Measurements from ENCODE around the gene SPHK2. TPM values are rescaled to one million over a fixed set of nuclear protein-coding genes. Genes with fewer than 3 reads are reported as not detected.
"Not testable (repeated sequence)": the region's sequence is repeated elsewhere in the genome, so short reads cannot be mapped to it uniquely, and the experiment has no call there.

The SPHK2 gene
- total RNA-seq, 1 experiment from 2014 or later = 19.9 TPM

GRCh38 chr19:48656840-48657474 lies 37.7 kb downstream of the SPHK2 start:
- ChIA-PET RAD21 (ENCODE audit: low non-redundant PET in 1 of 2, low total read pairs in 2 of 2, uncharacterized antibody in 2 of 2, unreplicated experiment in 2 of 2) (no interaction called here), CTCF (no interaction called here), POLR2A (interaction anchor here (0.6 to 1.3 kb wide), 2 partner anchors 11 to 187 kb away, joined by 3 to 4 read pairs; partner anchors contain the start of gene CA11)
- Histone ChIP-seq H3K4me2 (ENCODE audit: low read length) (no peak overlapping the region), H3K4me1 (ENCODE audit: control insufficient read depth in 1 of 2, insufficient read depth in 2 of 2, low read length in 2 of 2) (peaks cover 11 to 43% of the 10 kb centered on the region in 2 experiments), H3K27ac (ENCODE audit: low read depth, low read length) (no peak overlapping the region), H4K20me1 (ENCODE audit: insufficient read depth) (no peaks in the 10 kb centered on the region), H3K9me3 (ENCODE audit: control insufficient read depth in 1 of 2, insufficient read depth in 1 of 2, low read depth in 1 of 2, low read length in 2 of 2) (no peaks in the 10 kb centered on the region), H3K9me2 (ENCODE audit: insufficient read depth) (no peaks in the 10 kb centered on the region), H3K27me3 (ENCODE audit: insufficient read depth, low read length) (no peaks in the 10 kb centered on the region), H2AFZ (ENCODE audit: low read depth, low read length, poor library complexity, severe bottlenecking) (no peak overlapping the region), H3K79me2 (ENCODE audit: insufficient read depth, low read length) (no peaks in the 10 kb centered on the region), H3K36me3 (ENCODE audit: control insufficient read depth in 1 of 2, insufficient read depth in 2 of 2, low read length in 2 of 2) (no peaks in the 10 kb centered on the region), H3K4me3 (replicated peaks in 1 of 2; ENCODE audit: low read depth in 1 of 2, low read length in 2 of 2) (no peak overlapping the region), H3K9ac (ENCODE audit: low read length) (no peak overlapping the region)
- ATAC-seq (no peak), DNase-seq (ENCODE audit: low read depth, low spot score) (no peak)
- no TSS peak for BruUV-seq (replicated peaks)
- intact Hi-C loops (cut with micrococcal nuclease) = no loop called here
- TF ChIP-seq CEBPB (IDR thresholded peaks at IDR 0.05; ENCODE audit: low read depth) = no peak
- TF ChIP-seq POLR2AphosphoS5 (IDR thresholded peaks at IDR 0.05; ENCODE audit: low read depth, low read length) = no peak
- TF ChIP-seq ZFX (IDR thresholded peaks at IDR 0.05) = no peak
- no peak for TF ChIP-seq CBX3 (IDR thresholded peaks at IDR 0.05; ENCODE audit: low read depth)
- TF ChIP-seq TCF7L2 (IDR thresholded peaks at IDR 0.05; ENCODE audit: borderline replicate concordance, extremely low read depth, insufficient read depth, insufficient read length) = no peak
- TF ChIP-seq, protein P1, sequence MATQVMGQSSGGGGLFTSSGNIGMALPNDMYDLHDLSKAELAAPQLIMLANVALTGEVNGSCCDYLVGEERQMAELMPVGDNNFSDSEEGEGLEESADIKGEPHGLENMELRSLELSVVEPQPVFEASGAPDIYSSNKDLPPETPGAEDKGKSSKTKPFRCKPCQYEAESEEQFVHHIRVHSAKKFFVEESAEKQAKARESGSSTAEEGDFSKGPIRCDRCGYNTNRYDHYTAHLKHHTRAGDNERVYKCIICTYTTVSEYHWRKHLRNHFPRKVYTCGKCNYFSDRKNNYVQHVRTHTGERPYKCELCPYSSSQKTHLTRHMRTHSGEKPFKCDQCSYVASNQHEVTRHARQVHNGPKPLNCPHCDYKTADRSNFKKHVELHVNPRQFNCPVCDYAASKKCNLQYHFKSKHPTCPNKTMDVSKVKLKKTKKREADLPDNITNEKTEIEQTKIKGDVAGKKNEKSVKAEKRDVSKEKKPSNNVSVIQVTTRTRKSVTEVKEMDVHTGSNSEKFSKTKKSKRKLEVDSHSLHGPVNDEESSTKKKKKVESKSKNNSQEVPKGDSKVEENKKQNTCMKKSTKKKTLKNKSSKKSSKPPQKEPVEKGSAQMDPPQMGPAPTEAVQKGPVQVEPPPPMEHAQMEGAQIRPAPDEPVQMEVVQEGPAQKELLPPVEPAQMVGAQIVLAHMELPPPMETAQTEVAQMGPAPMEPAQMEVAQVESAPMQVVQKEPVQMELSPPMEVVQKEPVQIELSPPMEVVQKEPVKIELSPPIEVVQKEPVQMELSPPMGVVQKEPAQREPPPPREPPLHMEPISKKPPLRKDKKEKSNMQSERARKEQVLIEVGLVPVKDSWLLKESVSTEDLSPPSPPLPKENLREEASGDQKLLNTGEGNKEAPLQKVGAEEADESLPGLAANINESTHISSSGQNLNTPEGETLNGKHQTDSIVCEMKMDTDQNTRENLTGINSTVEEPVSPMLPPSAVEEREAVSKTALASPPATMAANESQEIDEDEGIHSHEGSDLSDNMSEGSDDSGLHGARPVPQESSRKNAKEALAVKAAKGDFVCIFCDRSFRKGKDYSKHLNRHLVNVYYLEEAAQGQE (IDR thresholded peaks at IDR 0.05; ENCODE audit: low read depth) = no peak
- TF ChIP-seq EZH2 (IDR thresholded peaks at IDR 0.05) = no peak
- no peak for TF ChIP-seq ATF3 (IDR thresholded peaks at IDR 0.05)
- no peak for TF ChIP-seq RAD21 (IDR thresholded peaks at IDR 0.05; ENCODE audit: low read depth)
- TF ChIP-seq JUND (IDR thresholded peaks at IDR 0.05) = no peak
- no peak for TF ChIP-seq ZNF274 (IDR thresholded peaks at IDR 0.05; ENCODE audit: low read depth, low read length)

DNA sequence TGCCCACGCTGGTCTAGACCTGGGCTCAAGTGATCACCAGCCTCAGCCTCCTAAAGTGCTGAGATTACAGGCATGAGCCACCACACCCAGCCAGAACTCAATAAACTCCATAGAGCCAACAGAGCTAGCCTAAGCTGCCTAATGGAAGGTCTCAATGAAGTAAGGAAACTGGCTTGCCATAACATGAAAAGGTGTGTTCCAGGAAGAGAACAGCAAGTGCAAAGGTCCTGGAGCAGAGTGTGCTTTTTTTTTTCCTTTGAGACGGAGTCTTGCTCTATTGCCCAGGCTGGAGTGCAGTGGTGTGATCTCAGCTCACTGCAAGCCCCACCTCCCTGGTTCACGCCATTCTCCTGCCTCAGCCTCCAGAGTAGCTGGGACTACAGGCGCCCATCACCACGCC lies 38.5 kb downstream of the SPHK2 start:
- CTCF ChIA-PET; BruUV-seq (replicated peaks); H2AFZ ChIP-seq (ENCODE audit: low read depth, low read length, poor library complexity, severe bottlenecking); H3K4me3 ChIP-seq (replicated peaks in 1 of 2; ENCODE audit: low read depth in 1 of 2, low read length in 2 of 2); H3K4me2 ChIP-seq (ENCODE audit: low read length); ATAC-seq; H3K36me3 ChIP-seq (ENCODE audit: control insufficient read depth in 1 of 2, insufficient read depth in 2 of 2, low read length in 2 of 2); DNase-seq (ENCODE audit: low read depth, low spot score); H3K27me3 ChIP-seq (ENCODE audit: insufficient read depth, low read length); H3K27ac ChIP-seq (ENCODE audit: low read depth, low read length); H3K9ac ChIP-seq (ENCODE audit: low read length); H3K79me2 ChIP-seq (ENCODE audit: insufficient read depth, low read length); intact Hi-C loops (cut with micrococcal nuclease); H3K9me2 ChIP-seq (ENCODE audit: insufficient read depth); H4K20me1 ChIP-seq (ENCODE audit: insufficient read depth); H3K9me3 ChIP-seq (ENCODE audit: control insufficient read depth in 1 of 2, insufficient read depth in 1 of 2, low read depth in 1 of 2, low read length in 2 of 2); RAD21 ChIA-PET (ENCODE audit: low non-redundant PET in 1 of 2, low total read pairs in 2 of 2, uncharacterized antibody in 2 of 2, unreplicated experiment in 2 of 2): not testable (repeated sequence)
- H3K4me1 ChIP-seq (ENCODE audit: control insufficient read depth in 1 of 2, insufficient read depth in 2 of 2, low read length in 2 of 2) = peaks cover 10 to 35% of the 10 kb centered on the region in 2 experiments
- POLR2A ChIA-PET = interaction anchor here (0.6 kb wide), 1 partner anchor 187 kb away, joined by 4 read pairs; no protein-coding TSS in a partner anchor
